Neuronal stem cell (in vitro differentiated cells): ENCODE results near the gene EBI3.
"Not testable (repeated sequence)": the region's sequence is repeated elsewhere in the genome, so short reads cannot be mapped to it uniquely, and the experiment has no call there.

Experiments used
- DNase-seq: peaks from one replicate; pipeline ENCODE4 v3.0.0-alpha.2; 2013; ENCODE audit warnings: low spot score
- H2AFZ ChIP-seq: one replicate; pipeline ENCODE4 v1.6.1; 2013; ENCODE audit warnings: mild to moderate bottlenecking, low read length, inconsistent platforms
- H2AK5ac ChIP-seq: 2 replicates; pipeline ENCODE4 v1.6.1; 2013; ENCODE audit warnings: low read depth, mild to moderate bottlenecking, inconsistent platforms, low read length, moderate library complexity, mixed read lengths
- H2BK120ac ChIP-seq: 2 replicates; pipeline ENCODE4 v1.6.1; 2013; ENCODE audit warnings: low read depth, mild to moderate bottlenecking, inconsistent platforms, low read length, moderate library complexity, mixed read lengths
- H2BK12ac ChIP-seq: one replicate; pipeline ENCODE4 v1.6.1; 2013; ENCODE audit warnings: low read length, inconsistent platforms
- H2BK15ac ChIP-seq: 2 replicates; pipeline ENCODE4 v1.6.1; 2013; ENCODE audit warnings: mild to moderate bottlenecking, low read length, inconsistent platforms, mixed read lengths
- H2BK5ac ChIP-seq: one replicate; pipeline ENCODE4 v1.6.1; 2013; ENCODE audit warnings: inconsistent platforms, mild to moderate bottlenecking, low read length, moderate library complexity
- H3K14ac ChIP-seq: one replicate; pipeline ENCODE4 v1.6.1; 2013; ENCODE audit warnings: low read length, inconsistent platforms
- H3K18ac ChIP-seq: 2 replicates; pipeline ENCODE4 v1.6.1; 2013; ENCODE audit warnings: low read length, inconsistent platforms
- H3K23ac ChIP-seq: 2 replicates; pipeline ENCODE4 v1.6.1; 2013; ENCODE audit warnings: low read depth, mild to moderate bottlenecking, mixed read lengths, low read length, inconsistent platforms; ENCODE audit not compliant: poor library complexity
- H3K27ac ChIP-seq: replicated peaks from 3 replicates; pipeline ENCODE4 v1.5.1; 2013; ENCODE audit warnings: low read length, inconsistent platforms
- H3K27me3 ChIP-seq, 3 experiments: 2 replicates each; pipeline ENCODE4 v1.6.1; 2013; ENCODE audit warnings: low read length in 3 of 3, mild to moderate bottlenecking in 2 of 3, inconsistent platforms in 1 of 3, low read depth in 1 of 3, mixed read lengths in 1 of 3, moderate library complexity in 1 of 3; ENCODE audit not compliant: control insufficient read depth in 3 of 3, insufficient read depth in 3 of 3
- H3K36me3 ChIP-seq, 2 donors: replicated peaks in 1 of 2; 2 replicates each; pipeline ENCODE4 v1.6.1; 2013; ENCODE audit warnings: low read length in 2 of 2; ENCODE audit not compliant: control insufficient read depth in 2 of 2, insufficient read depth in 2 of 2
- H3K4ac ChIP-seq: 2 replicates; pipeline ENCODE4 v1.6.1; 2013; ENCODE audit warnings: inconsistent platforms, mild to moderate bottlenecking, low read length, moderate library complexity
- H3K4me1 ChIP-seq, 2 donors: 1 replicate in 1 of 2; 2 replicates in 1 of 2; pipeline ENCODE4 v1.6.1; 2013; ENCODE audit warnings: low read length in 2 of 2, low read depth in 1 of 2; ENCODE audit not compliant: control insufficient read depth in 2 of 2, insufficient read depth in 1 of 2
- H3K4me2 ChIP-seq: one replicate; pipeline ENCODE4 v1.6.1; 2013; ENCODE audit warnings: mild to moderate bottlenecking, low read length, inconsistent platforms; ENCODE audit not compliant: insufficient read depth, poor library complexity, severe bottlenecking
- H3K4me3 ChIP-seq, 2 donors: 2 replicates each; pipeline ENCODE4 v1.5.1; 2013; ENCODE audit warnings: low read length in 2 of 2, mild to moderate bottlenecking in 2 of 2, inconsistent platforms in 1 of 2, moderate library complexity in 1 of 2
- H3K79me1 ChIP-seq: one replicate; pipeline ENCODE4 v1.6.1; 2013; ENCODE audit warnings: low read depth, mild to moderate bottlenecking, inconsistent platforms, low read length, moderate library complexity
- H3K9ac ChIP-seq: one replicate; pipeline ENCODE4 v1.6.1; 2013; ENCODE audit warnings: mild to moderate bottlenecking, low read depth, low read length, inconsistent platforms; ENCODE audit not compliant: poor library complexity
- H3K9me3 ChIP-seq, 2 donors: replicated peaks in 1 of 2; 2 replicates each; pipeline versions ENCODE3 to v1.6.1; 2013; ENCODE audit warnings: low read length in 2 of 2, mild to moderate bottlenecking in 2 of 2, inconsistent platforms in 1 of 2, low read depth in 1 of 2, mixed read lengths in 1 of 2, moderate library complexity in 1 of 2; ENCODE audit not compliant: control insufficient read depth in 2 of 2, insufficient read depth in 1 of 2
- H4K8ac ChIP-seq: one replicate; pipeline ENCODE4 v1.6.1; 2013; ENCODE audit warnings: low read depth, mild to moderate bottlenecking, inconsistent platforms, low read length, moderate library complexity
- H4K91ac ChIP-seq: one replicate; pipeline ENCODE4 v1.6.1; 2013; ENCODE audit warnings: low read length, low read depth, mild to moderate bottlenecking, inconsistent platforms; ENCODE audit not compliant: poor library complexity
- WGBS, 2 donors: extraction: QIAGEN DNeasy Blood & Tissue Kit; methylation state at CpG; one replicate each; pipeline ENCODE4 v1.1.7; 2013; ENCODE audit warnings: missing lambda C conversion rate in 2 of 2, mixed read lengths in 1 of 2; ENCODE audit not compliant: insufficient read length in 2 of 2, insufficient replicate concordance in 1 of 2; ENCODE audit errors: extremely low coverage in 2 of 2; 5-methylcytosine and 5-hydroxymethylcytosine counted together

Gene EBI3

GRCh38 chr19:4241824-4242430 lies 12.6 kb downstream of the EBI3 start:
- Histone ChIP-seq H3K4me3 (no peak overlapping the region), H2BK15ac (no peak overlapping the region), H3K27me3 (no peaks in the 10 kb centered on the region), H3K23ac (no peak overlapping the region), H4K91ac (no peak overlapping the region), H2AFZ (no peak overlapping the region), H3K14ac (no peak overlapping the region), H3K27ac (no peak overlapping the region), H3K4me1 (peaks cover 3% of the 10 kb centered on the region in 2 donors), H3K18ac (no peak overlapping the region), H4K8ac (no peak overlapping the region), H3K9me3 (peaks cover 0 to 2% of the 10 kb centered on the region in 2 donors), H2BK5ac (no peak overlapping the region), H3K36me3 (no peaks in the 10 kb centered on the region), H2BK120ac (no peak overlapping the region), H3K4ac (no peak overlapping the region), H3K4me2 (no peak overlapping the region), H2BK12ac (no peak overlapping the region), H3K9ac (no peak overlapping the region), H2AK5ac (no peak overlapping the region), H3K79me1 (no peaks in the 10 kb centered on the region)
- WGBS, 2 donors: no CpG with 5 or more reads among the region's 5 CpGs
- no peak for DNase-seq

GRCh38 chr19:4245938-4246337 lies 16.6 kb downstream of the EBI3 start:
- DNase-seq, H2BK5ac ChIP-seq, H3K79me1 ChIP-seq, H2BK15ac ChIP-seq, H3K27me3 ChIP-seq, H4K8ac ChIP-seq, H4K91ac ChIP-seq, H3K14ac ChIP-seq, H3K27ac ChIP-seq, H3K9me3 ChIP-seq, H3K18ac ChIP-seq, H2BK12ac ChIP-seq, H3K4me1 ChIP-seq, H3K23ac ChIP-seq, H3K4me3 ChIP-seq, H3K4me2 ChIP-seq, H2AK5ac ChIP-seq, H2BK120ac ChIP-seq, H3K4ac ChIP-seq, H3K9ac ChIP-seq: not testable (repeated sequence)
- Histone ChIP-seq H2AFZ (peak overlapping the region; percentile 85), H3K36me3 (peaks cover 16 to 20% of the 10 kb centered on the region in 2 donors)
- no CpG with 5 or more reads among the region's 6 CpGs for WGBS, 2 donors

GRCh38 chr19:4246767-4247593 lies 17.7 kb downstream of the EBI3 start, which contains the start of gene YJU2:
Gene YJU2 (plus strand): TSS chr19:4247080. CDS start chr19:4247147, 67 bp downstream.
- peak; percentile 100 for DNase-seq
- Histone ChIP-seq H3K14ac (no peak within 1 kb of the TSS), H3K18ac (peak within 1 kb of the TSS; percentile 36), H2BK15ac (no peak within 1 kb of the TSS), H3K9me3 (no peaks in the 10 kb centered on the region), H3K4me1 (peaks cover 5 to 7% of the 10 kb centered on the region in 2 donors), H3K4me2 (peak within 1 kb of the TSS; percentile 86), H3K27me3 (no peaks in the 10 kb centered on the region), H3K79me1 (peaks cover 3% of the 10 kb centered on the region), H3K27ac (peak within 1 kb of the TSS; percentile 82), H2AFZ (peak within 1 kb of the TSS; percentile 85), H3K9ac (no peak within 1 kb of the TSS), H2BK12ac (no peak within 1 kb of the TSS), H3K4ac (no peak within 1 kb of the TSS), H2AK5ac (peak within 1 kb of the TSS; percentile 42), H3K36me3 (peaks cover 18 to 30% of the 10 kb centered on the region in 2 donors), H3K4me3 (peak within 1 kb of the TSS; percentile 54 to 82), H2BK5ac (peak within 1 kb of the TSS; percentile 69), H2BK120ac (no peak within 1 kb of the TSS), H4K91ac (no peak within 1 kb of the TSS), H3K23ac (no peak within 1 kb of the TSS), H4K8ac (no peak within 1 kb of the TSS)
- WGBS, 2 donors: no CpG with 5 or more reads among the region's 45 CpGs

- no peak overlapping the region for H3K27ac ChIP-seq
- no peak overlapping the region for H3K23ac ChIP-seq
- no peak overlapping the region for H3K14ac ChIP-seq
- no peak overlapping the region for H2BK15ac ChIP-seq
- H2AFZ ChIP-seq: no peak overlapping the region
- H4K8ac ChIP-seq: no peak overlapping the region
- no peak overlapping the region for H2BK120ac ChIP-seq
- no peak overlapping the region for H3K4me3 ChIP-seq
- no peak overlapping the region for H4K91ac ChIP-seq
- H3K9ac ChIP-seq: no peak overlapping the region
- H2BK12ac ChIP-seq: no peak overlapping the region
- no CpG with 5 or more reads among the region's 4 CpGs for WGBS, 2 donors
- no peak overlapping the region for H2BK5ac ChIP-seq
- no peak for DNase-seq
- no peak overlapping the region for H3K4ac ChIP-seq
- no peak overlapping the region for H3K18ac ChIP-seq
- H3K4me1 ChIP-seq: no peaks in the 10 kb centered on the region
- H3K9me3 ChIP-seq: peaks cover 7 to 17% of the 10 kb centered on the region in 2 donors
- H3K36me3 ChIP-seq: peaks cover 33 to 76% of the 10 kb centered on the region in 2 donors
- no peak overlapping the region for H2AK5ac ChIP-seq
- H3K79me1 ChIP-seq: no peaks in the 10 kb centered on the region
- no peaks in the 10 kb centered on the region for H3K27me3 ChIP-seq
- H3K4me2 ChIP-seq: no peak overlapping the region
Measured at GRCh38 chr19:4256563-4256962, 27.2 kb downstream of the EBI3 start.
